Stimulated activated CD4-positive, alpha-beta T cell treated with anti-CD3 and anti-CD28 coated beads, Interleukin-1b, Interleukin-23, amount 100 ng/mL, for 4 hours (primary cell): ENCODE data around the gene CRADD.
A peak's percentile ranks its signal among the peaks of the same experiment; 100 is the strongest.
"Not testable (repeated sequence)": the region's sequence is repeated elsewhere in the genome, so short reads cannot be mapped to it uniquely, and the experiment has no call there.

ENCODE experiments used
- DNase-seq, 2 donors: peaks; one replicate each; pipeline ENCODE4 v3.0.0-alpha.2; 2020; ENCODE audit warnings: low read depth in 2 of 2

The CRADD gene

DNA sequence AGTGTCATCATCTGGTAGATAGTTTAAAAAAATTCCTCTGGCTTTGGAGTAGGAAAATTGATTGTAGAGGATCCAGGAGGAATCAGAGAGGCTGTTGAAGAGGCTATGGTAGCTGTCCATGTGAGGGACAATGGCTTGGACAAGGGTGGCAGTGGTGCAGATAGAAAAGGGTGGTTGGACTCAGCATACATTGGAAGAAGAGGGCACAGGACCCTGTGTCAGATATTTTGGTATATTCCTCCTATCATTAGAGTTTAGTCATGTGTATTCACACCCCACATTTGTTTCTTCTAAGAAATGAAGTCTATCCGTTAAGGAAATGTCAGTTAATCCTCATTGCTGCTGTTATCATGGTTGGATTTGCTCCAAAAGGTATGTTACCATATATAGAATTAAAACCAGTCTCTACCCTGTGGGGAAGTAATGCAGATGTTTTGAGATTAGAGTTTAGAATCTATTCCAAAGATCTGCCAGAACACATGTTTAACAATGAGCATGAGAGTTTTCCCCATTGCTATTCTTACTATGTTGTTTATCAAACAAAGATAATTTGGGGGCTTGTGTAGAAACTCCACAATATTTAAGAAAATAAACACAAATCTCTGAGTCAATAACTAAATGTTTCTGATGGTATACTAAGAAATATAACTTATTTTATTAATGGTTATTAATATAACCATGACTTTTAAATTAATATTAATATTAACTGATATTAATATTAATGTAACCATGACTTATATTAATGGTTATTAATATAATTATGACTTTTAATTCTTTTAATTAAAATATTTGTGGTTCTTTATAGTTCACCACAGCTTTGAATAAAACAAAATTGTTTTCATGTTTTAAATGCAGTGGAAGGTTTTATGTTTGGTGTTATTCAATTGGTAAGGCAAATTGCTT lies 80.9 kb downstream of the CRADD start:
- no peak for DNase-seq

DNA sequence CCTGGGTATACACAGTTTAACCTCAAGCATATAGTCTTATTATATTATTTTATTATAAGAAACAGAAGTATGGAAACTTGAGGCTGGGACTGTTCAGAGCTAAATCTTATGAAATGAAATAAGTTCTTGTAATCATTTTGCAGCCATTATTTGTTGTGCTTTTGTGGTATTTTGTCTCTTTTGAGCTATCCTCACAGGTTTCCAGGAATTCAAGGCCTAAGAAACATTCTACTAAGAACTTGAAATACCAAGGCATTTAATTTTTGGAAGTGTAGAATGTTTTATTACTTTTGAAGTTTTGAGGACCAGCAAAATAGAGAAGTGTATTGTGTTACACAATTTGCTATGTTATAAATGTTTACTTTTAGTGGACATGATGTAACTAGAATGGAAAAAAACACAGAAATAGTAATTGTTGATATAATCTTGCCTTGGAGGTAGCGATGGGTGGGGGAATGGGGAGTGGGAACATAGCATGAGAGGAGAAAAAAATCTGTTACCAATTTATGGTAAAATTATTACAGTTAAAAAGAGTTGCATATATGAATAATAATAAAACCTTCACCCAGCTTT lies 81.7 kb downstream of the CRADD start:
- no peak for DNase-seq

DNA sequence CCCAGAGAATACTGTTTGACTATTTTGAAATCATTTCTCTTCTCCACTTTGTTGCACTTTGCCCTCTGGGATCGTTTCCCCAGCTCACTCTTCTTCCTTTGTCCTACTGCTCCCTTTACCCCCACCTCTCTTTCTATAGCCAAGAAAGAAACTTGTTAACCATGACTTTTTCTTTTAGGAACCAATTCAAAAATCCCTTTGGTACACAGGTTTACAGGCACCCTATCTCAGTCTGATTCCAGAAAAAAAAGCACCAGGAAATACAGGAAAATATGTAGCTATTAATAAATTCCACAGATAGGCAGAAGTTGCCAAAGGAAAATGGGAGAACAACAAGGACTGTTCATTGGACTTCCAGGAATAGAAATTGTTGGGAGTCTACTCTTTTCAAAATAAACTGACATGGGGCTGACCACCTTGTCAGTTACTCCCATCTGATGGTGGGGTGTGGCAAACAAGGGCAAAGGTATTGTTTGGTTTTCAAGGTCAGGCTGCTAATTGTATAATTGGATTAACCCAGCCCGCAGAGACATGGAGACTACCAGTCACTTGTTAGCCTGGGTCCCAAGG lies 82.4 kb downstream of the CRADD start:
- DNase-seq = no peak

DNA sequence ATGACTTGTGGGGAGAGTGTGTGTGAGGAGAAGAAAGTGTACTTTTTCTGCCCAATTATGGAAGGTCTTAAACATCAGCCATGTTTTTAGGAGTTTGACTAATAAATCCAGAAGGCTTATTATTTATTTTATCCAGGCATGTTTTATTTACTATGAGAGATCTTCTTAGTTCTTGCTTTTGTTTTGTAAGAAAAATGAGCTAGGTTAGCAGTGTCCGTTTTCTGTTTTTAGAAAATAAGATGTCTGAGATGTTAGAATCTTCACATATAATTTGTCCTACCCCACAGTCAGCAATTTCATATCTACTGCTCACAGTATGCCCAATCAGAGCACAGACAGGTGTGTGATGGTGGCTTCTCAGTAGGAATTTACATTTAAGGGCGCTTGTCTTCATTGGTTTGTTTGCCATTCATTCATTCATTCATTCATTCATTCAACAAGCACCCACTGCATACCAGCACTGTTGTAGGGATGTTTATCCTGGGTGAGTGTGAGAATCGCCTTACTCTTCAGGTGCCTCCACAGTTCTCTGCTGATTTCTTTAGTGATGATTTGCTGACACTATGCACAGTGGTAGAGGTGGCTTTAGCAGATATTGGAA lies 83.2 kb downstream of the CRADD start:
- DNase-seq = no peak

DNA sequence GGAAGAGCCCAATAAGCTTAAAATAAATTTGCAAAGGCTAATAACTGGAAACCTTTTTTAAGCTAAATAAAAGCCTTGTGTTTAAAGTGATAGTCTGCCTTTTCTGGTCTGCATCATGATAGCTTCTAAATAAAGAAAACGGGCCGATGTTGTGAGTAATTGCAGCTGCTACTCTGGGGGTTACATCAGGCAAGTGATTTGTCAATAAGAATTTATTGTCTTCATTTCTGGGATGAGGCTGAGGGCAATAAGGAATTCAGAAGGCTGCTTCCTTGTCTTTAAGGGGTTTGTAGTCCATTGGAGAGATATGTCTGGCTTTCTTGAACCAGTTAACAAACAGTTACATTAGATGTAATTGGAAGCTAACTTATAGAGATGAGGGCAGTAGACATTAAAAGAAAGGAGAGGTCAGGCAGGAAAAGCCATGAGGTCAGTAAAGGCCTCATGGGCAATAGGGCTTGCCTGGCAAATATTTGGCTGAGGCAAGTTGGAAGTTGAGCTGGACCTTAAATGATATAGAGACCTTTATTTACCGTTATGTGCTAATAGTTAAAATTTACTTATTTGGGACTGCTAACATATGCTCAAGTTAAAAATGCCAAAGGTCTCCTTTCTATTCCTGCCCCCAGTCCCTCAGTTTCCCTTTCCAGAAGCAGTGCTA lies 85.0 kb downstream of the CRADD start:
- DNase-seq = no peak

DNA sequence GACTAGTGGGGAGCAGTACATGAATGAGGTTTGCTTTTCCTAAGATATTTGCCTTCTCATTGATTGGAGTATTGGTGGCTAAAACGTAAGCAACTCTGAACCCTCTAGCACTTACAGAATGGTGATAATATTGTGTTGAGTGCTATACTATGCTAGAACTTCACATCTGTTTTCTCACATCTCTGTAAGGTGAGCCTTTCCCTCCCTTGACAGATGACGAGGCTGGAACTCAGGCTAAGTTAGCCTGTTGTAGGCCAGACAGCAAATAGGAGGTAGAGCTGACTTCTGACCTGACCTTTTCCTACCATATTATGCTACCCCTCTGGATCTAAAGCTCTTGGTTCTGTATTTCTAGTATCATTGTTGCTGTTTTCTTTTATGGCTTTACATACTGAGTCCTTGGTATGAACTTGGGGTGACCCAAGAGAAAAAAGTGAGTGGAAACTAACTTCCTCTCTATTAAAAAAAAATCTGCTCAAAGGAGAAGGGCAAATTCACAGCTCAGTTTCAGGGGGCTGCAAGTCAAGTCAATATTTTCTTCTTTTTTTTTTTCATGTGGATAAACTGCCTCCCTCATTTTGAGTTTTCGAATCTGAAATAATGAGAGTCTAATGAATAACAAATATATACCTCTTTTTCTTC lies 85.9 kb downstream of the CRADD start:
- no peak for DNase-seq

DNA sequence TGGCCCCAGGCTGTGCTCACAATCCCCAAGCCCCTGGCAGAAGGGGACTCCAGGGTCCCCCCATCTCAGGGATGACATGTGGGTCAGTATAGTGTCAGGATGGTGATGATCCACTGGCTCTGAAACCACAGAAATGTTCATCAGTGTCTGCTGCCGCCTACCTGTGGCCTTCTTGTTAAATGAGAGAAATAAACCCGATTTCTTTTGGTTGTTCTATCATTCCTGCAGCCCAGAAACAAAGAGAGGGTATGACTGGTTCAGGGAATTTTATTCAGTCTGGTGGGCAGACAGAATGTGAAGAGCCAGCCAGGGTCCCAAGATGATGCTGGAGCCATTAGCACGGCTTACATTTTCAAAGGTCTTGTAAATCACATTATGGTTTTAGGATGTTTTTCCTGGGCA lies 86.6 kb downstream of the CRADD start:
- no peak for DNase-seq

DNA sequence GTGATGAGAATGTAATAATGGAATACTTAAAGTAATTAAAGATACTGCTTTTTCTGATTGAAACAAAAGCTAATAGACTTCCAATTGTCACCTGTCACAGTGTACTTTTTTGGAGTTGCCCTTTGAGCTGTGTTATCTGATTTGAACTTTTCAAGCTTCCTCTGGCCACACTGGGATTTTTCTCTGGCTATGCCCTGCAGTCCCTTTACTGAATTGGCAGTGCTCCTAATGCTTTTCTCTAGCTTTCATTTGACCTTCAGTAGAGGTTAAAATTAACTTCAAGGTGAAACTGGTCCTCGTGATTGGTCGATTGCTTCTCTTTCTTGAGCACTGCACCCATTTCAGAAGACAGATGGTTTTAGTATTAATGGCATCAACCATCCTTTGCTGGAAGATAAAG lies 89.2 kb downstream of the CRADD start:
- no peak for DNase-seq

DNA sequence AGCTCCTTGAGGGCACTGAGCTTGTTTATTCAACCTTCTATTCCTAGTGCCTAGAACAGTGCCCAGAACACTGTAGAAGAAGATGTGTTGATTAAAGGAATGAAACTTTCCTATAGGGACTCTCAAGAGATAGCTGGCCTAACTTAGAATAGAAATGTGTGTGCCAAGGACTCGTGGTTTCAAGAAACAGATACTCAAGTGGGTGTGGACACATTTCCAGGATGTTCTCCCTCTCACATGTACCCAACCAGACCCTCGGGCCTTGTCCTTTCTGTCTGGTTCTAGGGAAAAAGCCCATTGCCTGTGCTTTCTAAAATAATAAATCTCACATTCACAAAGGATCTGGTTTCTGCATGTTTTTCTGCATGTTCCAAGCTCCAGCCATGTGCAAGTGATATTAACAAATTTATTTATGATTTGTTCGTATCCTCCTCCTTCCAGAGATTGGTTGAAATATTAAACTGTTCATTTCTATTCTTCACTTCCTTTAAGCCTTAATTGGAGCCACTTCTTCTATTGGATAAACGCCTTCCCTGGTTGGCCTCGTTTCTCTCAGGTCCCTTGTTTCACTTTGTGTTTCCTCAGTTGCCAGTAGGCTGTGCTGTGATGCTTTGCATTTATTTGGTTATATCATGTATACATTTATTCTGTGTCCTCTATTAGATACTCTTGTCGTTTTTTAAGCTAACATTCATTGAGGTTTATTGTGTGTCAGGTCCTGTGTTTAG lies 89.8 kb downstream of the CRADD start:
- no peak for DNase-seq

DNA sequence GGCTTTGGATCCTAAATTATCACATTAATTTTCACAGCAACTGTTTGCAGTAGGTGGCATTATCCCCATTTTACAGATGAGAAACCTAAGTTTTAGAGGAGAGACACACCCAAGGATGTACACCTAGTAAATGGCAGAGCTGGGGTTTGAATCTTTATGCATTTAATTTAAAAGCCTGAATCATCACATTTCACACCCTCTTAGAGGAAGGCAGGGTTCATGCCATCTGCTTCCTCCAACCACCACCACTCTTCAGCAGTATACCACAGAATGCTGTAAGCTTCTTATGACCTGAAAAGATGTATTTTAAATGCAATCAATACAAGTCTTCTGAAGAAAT lies 90.3 kb downstream of the CRADD start:
- DNase-seq = no peak

DNA sequence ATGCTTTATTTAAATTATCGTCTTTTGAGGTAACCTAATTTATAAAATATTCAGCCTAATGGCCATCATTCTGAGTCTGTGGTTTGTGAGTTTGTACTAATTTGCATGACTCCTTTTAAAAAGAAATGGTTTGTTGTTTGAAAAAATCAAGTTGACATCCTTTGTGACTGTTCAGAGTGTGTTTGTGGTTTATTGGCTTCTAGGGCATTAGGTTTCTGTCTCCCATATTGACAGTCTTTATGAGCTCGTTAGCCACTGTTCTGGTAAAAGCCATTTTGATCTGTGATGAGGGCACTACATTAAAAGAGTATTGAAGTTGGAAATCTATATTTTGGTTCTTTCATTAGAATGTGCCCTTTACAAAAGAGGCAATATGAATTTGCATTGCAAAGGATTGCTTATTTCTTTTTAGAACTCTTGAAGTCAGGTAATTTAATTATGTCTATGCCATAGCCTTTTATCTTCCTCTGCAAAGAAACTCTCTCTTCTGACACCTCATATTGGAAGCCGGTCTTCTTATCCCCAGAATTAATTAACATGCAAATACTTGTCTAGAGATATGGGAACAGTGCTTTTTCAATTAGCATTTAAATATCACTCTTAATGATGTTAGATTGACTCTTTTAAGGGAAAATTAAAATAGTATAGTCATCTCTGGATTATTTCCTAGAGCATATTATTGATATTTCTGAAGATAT lies 95.0 kb downstream of the CRADD start:
- no peak for DNase-seq

DNA sequence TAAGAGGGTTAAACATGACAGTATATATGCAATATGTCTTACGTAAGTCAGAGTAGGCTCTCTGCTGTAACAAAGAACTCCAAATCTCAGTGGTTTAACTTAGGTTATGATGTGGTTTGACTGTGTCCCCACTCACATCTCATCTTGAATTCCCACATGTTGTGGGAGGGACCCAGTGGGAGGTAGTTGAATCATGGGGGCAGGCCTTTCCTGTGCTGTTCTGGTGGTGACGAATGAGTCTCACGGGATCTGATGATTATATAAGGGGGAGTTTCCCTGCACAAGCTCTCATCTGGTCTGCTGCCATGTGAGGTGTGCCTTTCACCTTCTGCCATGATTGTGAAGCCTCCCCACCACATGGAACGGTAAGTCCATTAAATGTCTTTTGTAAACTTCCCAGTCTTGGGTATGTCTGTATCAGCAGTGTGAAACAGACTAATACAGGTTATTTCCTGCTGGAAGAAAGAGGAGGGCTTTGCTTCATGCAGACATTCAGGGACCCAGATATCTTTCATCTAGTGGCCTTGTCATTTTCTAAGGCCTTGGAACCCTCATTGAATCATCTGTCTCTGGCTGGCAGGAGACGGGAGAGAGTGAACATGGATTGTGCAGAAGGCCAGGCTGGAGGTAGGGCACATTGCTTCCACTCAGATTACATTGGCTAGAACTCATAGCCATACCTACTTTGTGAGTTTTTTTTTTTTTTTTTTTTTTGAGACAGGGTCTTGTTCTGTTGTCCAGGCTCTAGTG lies 96.1 kb downstream of the CRADD start:
- DNase-seq = peak; percentile 13 to 24

DNA sequence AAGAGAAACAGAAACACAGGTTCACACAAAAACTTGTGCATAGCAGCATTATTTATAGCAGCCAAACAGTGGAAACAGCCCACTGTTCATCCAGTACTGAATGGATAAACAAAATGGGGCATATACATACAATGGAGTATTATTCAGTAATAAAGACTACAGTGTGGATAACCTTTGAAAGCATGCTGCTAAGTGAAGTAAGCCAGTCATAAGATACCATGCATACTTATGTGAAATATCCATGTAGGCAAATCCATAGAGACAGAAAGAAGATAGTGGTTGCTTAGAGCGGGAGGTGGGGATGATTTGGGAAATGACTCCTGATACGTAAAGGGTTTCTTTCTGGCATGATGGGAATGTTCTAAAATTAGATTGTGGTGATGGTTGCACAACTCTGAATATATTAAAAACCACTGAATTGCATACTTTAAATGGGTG lies 99.4 kb downstream of the CRADD start:
- DNase-seq = no peak

DNA sequence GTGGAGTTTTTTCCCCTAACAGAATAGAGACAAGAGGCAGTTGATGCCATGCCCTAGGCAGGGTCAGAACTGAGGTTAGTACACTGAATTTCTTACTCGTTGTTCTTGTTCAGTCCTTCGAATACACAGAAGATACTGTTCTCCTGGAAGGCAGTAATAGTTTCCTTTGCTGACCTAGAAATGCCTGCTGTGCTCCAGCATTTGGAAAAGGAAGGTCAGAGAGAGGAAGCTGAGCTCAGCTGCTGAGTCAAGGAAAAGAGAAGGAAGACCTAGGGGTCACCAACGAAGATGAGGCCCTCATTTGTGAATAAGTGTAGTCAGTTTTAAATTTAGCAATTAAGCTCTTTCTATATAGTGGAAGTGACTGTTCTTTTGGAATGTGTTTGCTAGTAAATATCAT lies 100.1 kb downstream of the CRADD start:
- DNase-seq = no peak

DNA sequence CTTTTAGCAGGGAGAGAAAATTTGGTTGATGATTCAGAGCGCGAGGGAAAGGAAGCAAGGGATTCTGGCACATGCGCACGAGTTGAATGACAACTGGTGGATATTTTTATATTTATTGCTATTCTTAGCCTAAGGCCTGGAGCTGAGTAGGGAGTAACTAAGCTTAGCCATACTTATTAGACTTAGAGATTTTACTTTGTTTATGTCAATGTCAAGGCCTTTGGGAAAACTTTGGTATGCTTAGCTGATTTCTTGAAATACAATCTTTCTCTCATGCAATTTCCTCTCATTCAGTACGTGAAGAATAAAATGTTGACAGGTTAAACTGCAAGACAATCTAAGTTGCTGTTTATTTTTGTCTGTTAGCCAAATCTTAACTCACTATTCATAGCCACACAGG lies 101.1 kb downstream of the CRADD start:
- DNase-seq = no peak

DNA sequence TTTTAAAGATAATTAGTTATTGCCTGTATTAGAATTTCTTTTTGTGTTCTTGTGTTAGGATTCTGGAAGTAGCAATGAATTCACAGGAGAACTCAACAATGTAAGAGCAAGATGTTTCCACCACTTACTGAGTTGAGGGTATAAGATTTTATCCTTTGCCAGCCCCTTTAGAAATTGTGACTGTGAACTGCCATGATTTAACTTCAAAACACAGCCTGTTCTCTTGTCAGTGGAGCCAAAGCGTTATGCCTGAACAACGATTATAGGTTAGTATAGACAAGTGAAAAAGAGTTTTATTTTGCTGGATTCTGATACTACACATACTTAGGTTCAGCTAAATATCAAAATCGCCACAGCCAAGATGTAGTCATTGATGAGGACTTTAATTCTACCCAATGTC lies 101.6 kb downstream of the CRADD start:
- DNase-seq = no peak

DNA sequence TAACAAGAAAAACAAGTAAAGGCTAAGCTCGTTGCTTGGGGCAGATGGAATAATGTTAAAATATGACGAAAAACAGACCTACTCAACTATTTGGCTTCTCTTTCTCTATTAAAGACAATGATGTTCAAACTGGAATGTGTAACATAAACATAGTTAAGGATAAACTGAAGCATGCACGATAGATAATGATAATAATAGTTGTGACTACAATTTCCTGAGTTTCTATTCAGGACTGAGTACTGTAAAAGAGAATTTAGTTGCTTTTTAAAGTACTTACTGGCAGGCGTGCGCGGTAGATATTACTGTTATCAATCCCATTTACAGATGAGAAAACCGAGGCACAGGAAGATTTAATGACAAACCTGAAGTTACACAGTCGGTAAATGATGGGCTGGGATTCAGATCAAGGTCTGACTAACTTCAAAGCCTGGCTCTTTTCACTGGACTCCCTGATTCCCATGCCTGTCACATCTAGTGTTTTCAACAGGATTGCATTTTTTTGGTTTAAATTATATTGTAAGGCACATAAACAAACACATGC lies 103.0 kb downstream of the CRADD start:
- DNase-seq = no peak

DNA sequence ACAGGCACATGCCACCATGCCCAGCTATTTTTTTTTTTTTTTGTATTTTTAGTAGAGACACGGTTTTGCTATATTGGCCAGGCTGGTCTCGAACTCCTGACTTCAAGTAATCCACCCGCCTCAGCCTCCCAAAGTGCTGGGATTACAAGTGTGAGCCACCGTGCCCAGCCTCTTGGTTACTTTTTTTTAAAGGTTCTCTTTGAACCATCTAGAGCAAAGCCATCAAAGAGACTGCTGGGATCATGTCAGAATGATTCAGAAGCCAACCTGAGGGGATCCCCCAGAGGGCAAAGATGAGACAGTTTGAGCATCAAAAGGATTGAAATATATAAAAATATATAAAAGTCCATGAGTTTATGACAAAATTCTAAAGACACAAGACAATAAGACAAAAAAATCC lies 103.7 kb downstream of the CRADD start:
- peak in 1 of 2 donors; percentile 11 for DNase-seq

DNA sequence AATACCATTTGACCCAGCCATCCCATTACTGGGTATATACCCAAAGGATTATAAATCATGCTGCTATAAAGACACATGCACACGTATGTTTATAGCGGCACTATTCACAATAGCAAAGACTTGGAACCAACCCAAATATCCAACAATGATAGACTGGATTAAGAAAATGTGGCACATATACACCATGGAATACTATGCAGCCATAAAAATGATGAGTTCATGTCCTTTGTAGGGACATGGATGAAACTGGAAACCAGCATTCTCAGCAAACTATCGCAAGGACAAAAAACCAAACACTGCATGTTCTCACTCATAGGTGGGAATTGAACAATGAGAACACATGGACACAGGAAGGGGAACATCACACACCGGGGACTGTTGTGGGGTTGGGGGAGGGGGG lies 104.8 kb downstream of the CRADD start:
- DNase-seq = not testable (repeated sequence)
